Measurements from ENCODE around the gene TEX51.

DNA sequence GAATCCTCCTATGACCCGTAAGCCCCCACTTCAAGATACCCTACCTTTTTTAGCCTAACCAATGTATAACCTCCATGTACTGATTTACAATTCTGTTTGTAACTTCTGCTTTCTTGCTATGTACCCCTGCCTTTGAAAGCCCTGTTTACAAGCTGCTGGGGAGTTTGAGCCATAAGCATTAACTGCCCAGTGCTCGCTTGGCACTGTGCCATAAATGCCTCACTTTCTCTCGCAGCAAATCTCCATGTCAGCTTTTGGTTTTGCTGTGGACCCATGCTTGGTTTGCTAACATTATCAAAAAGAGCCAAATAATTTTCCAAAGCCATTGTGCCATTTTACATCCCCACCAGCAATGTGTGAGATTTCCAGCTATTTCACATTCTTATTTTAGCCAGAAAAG lies 51.8 kb downstream of the TEX51 start:
- TF ChIP-seq, protein P1, sequence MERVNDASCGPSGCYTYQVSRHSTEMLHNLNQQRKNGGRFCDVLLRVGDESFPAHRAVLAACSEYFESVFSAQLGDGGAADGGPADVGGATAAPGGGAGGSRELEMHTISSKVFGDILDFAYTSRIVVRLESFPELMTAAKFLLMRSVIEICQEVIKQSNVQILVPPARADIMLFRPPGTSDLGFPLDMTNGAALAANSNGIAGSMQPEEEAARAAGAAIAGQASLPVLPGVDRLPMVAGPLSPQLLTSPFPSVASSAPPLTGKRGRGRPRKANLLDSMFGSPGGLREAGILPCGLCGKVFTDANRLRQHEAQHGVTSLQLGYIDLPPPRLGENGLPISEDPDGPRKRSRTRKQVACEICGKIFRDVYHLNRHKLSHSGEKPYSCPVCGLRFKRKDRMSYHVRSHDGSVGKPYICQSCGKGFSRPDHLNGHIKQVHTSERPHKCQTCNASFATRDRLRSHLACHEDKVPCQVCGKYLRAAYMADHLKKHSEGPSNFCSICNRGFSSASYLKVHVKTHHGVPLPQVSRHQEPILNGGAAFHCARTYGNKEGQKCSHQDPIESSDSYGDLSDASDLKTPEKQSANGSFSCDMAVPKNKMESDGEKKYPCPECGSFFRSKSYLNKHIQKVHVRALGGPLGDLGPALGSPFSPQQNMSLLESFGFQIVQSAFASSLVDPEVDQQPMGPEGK (CRISPR knock-in tag; IDR thresholded peaks at IDR 0.05; ENCODE audit: borderline replicate concordance), result no peak
- no peak for TF ChIP-seq BACH2 (CRISPR knock-in tag; IDR thresholded peaks at IDR 0.05; ENCODE audit: borderline replicate concordance)
- TF ChIP-seq ESRRG (CRISPR knock-in tag; IDR thresholded peaks at IDR 0.05), result no peak
- TF ChIP-seq RARB (CRISPR knock-in tag; IDR thresholded peaks at IDR 0.05), result no peak
- TF ChIP-seq ARNTL (CRISPR knock-in tag; IDR thresholded peaks at IDR 0.05; ENCODE audit: borderline replicate concordance, low read depth), result no peak
- TF ChIP-seq TCF4 (CRISPR knock-in tag; IDR thresholded peaks at IDR 0.05; ENCODE audit: borderline replicate concordance), result no peak
- no peak for TF ChIP-seq POU6F1 (CRISPR knock-in tag; IDR thresholded peaks at IDR 0.05; ENCODE audit: borderline replicate concordance, low read depth)
- no peak for TF ChIP-seq ISL1 (CRISPR knock-in tag; IDR thresholded peaks at IDR 0.05)
- TF ChIP-seq OSR1 (CRISPR knock-in tag; IDR thresholded peaks at IDR 0.05), result no peak
- TF ChIP-seq, protein P2, sequence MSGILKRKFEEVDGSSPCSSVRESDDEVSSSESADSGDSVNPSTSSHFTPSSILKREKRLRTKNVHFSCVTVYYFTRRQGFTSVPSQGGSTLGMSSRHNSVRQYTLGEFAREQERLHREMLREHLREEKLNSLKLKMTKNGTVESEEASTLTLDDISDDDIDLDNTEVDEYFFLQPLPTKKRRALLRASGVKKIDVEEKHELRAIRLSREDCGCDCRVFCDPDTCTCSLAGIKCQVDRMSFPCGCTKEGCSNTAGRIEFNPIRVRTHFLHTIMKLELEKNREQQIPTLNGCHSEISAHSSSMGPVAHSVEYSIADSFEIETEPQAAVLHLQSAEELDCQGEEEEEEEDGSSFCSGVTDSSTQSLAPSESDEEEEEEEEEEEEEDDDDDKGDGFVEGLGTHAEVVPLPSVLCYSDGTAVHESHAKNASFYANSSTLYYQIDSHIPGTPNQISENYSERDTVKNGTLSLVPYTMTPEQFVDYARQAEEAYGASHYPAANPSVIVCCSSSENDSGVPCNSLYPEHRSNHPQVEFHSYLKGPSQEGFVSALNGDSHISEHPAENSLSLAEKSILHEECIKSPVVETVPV (CRISPR knock-in tag; IDR thresholded peaks at IDR 0.05), result no peak
- no peak for TF ChIP-seq ZNF70 (CRISPR knock-in tag; IDR thresholded peaks at IDR 0.05)
- TF ChIP-seq CREB5 (CRISPR knock-in tag; IDR thresholded peaks at IDR 0.05; ENCODE audit: low read depth), result no peak

All from SK-N-SH treated with all-trans-retinoic acid at 6 μM for 48 hours (cell line).